Stimulated activated CD4-positive, alpha-beta T cell treated with anti-CD3 and anti-CD28 coated beads, TNF-alpha, amount 100 ng/mL, for 24 hours (primary cell): ENCODE data around the gene HTRA2.
A peak's percentile ranks its signal among the peaks of the same experiment; 100 is the strongest.

Experiments
- DNase-seq, 3 experiments: peaks; one replicate each; pipeline ENCODE4 v3.0.0-alpha.2; 2020; ENCODE audit warnings: low read depth in 3 of 3

Gene HTRA2

GRCh38 chr2:74542978-74543377 is 13.2 kb downstream of the HTRA2 start:
- DNase-seq, result no peak

- DNase-seq, result no peak
These were observed 14.9 kb downstream of the HTRA2 start for GRCh38 chr2:74544634-74545033.

- no peak for DNase-seq
These were observed 16.3 kb downstream of the HTRA2 start for GRCh38 chr2:74546004-74546403.

GRCh38 chr2:74548285-74548899 is 18.7 kb downstream of the HTRA2 start:
- DNase-seq, result no peak

- DNase-seq, result peak in 1 of 3 experiments; percentile 32
These were observed 19.4 kb downstream of the HTRA2 start for GRCh38 chr2:74548900-74549826.

- no peak for DNase-seq
These were observed 20.5 kb downstream of the HTRA2 start for GRCh38 chr2:74550231-74550630.

GRCh38 chr2:74551530-74551929 is 21.8 kb downstream of the HTRA2 start:
- DNase-seq, result no peak

GRCh38 chr2:74551942-74552913 is 22.5 kb downstream of the HTRA2 start:
- no peak for DNase-seq

GRCh38 chr2:74552914-74553811 is 23.4 kb downstream of the HTRA2 start:
- no peak for DNase-seq

- peak; percentile 67 to 86 (median 71) for DNase-seq
These were observed 24.4 kb downstream of the HTRA2 start, which contains the start of the genes DOK1 and LOXL3 for GRCh38 chr2:74553892-74554819. DOK1 (plus strand) TSS chr2:74554720; CDS start chr2:74554755, 35 bp downstream. LOXL3 (minus strand) TSS chr2:74553942; CDS start chr2:74552634, 1,308 bp downstream.

GRCh38 chr2:74554820-74555531 is 25.2 kb downstream of the HTRA2 start:
- peak; percentile 19 to 45 (median 26) for DNase-seq

- DNase-seq, result no peak
These were observed 25.9 kb downstream of the HTRA2 start for GRCh38 chr2:74555610-74556103.

- DNase-seq, result no peak
These were observed 26.4 kb downstream of the HTRA2 start for GRCh38 chr2:74556159-74556558.

GRCh38 chr2:74556831-74557370 is 27.2 kb downstream of the HTRA2 start:
- DNase-seq, result no peak

GRCh38 chr2:74558284-74559230 is 28.8 kb downstream of the HTRA2 start:
- DNase-seq, result no peak

- no peak for DNase-seq
These were observed 30.2 kb downstream of the HTRA2 start for GRCh38 chr2:74559912-74560311.

GRCh38 chr2:74560591-74560990 is 30.9 kb downstream of the HTRA2 start:
- DNase-seq, result no peak
